Measurements from ENCODE around the gene GLS2.
A peak's percentile ranks its signal among the peaks of the same experiment; 100 is the strongest.
"Not testable (repeated sequence)": the region's sequence is repeated elsewhere in the genome, so short reads cannot be mapped to it uniquely, and the experiment has no call there.

Gene GLS2

DNA sequence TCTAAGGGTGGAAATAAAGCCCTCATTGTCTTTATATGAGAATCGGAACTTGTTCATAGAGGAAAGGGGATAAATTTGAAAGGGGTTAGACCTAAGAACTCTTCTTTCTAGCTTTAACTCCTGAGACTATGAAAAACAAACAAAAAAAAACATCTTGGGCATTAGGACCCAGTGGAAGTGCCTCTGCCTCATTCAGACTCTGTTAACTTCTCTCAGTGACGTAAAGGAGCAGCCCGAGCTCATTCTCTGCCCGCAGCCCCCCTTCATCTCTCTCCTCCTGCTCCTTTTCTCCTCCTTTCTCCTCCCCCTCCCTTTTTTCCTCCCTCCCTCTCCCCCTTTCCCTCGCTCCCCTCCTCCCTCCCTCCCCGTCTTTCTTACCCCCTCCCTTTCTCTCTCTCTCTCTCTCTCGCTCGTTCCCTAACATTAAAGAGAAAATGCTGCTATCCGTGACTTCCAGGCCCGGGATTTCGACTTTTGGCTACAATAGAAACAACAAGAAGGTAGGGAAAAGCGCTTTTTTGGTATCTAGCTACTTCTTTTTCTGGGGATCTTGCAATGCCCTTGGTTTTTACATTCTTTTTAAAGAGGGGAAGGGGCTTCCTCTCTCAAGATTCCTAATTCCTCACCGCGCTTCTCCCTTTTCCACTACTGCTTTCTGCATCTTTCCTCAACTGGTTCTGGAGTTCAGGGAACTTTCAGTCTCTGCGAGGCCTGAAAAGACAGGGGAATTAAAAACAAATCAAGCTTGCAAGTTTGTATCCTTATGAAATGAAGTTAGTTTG lies 33.8 kb upstream of the GLS2 start, which contains the start of gene RBMS2:
Gene RBMS2 (plus strand): TSS at position 231 of the 782 bp plus-strand sequence. CDS start 204 bp downstream, at position 435.
- TF ChIP-seq, protein P1, sequence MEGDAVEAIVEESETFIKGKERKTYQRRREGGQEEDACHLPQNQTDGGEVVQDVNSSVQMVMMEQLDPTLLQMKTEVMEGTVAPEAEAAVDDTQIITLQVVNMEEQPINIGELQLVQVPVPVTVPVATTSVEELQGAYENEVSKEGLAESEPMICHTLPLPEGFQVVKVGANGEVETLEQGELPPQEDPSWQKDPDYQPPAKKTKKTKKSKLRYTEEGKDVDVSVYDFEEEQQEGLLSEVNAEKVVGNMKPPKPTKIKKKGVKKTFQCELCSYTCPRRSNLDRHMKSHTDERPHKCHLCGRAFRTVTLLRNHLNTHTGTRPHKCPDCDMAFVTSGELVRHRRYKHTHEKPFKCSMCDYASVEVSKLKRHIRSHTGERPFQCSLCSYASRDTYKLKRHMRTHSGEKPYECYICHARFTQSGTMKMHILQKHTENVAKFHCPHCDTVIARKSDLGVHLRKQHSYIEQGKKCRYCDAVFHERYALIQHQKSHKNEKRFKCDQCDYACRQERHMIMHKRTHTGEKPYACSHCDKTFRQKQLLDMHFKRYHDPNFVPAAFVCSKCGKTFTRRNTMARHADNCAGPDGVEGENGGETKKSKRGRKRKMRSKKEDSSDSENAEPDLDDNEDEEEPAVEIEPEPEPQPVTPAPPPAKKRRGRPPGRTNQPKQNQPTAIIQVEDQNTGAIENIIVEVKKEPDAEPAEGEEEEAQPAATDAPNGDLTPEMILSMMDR (IDR thresholded peaks at IDR 0.05; ENCODE audit: borderline replicate concordance, insufficient read depth, low read depth, low read length): no peak
- peak within 1 kb of the TSS; percentile 48 for H3K4me3 ChIP-seq (ENCODE audit: low read depth, low read length)

DNA sequence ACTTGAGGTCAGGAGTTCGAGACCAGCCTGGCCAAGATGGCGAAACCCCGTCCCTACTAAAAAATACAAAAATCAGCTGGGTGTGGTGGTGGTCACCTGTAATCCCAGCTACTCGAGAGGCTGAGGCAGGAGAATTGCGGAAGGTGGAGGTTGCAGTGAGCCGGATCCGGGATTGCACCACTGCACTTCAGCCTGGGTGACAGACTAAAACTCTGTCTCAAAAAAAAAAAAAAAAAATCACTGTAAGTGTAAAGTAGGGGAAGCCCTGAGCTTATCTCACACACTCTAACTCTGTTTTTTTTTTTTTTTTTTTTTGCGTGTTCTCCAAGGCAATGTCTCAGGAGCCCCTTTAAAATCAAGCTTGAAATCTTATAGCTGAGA lies 33.2 kb upstream of the GLS2 start:
- TF ChIP-seq, protein P1 (IDR thresholded peaks at IDR 0.05; ENCODE audit: borderline replicate concordance, insufficient read depth, low read depth, low read length): no peak
- H3K4me3 ChIP-seq (ENCODE audit: low read depth, low read length): peak overlapping the region; percentile 48

DNA sequence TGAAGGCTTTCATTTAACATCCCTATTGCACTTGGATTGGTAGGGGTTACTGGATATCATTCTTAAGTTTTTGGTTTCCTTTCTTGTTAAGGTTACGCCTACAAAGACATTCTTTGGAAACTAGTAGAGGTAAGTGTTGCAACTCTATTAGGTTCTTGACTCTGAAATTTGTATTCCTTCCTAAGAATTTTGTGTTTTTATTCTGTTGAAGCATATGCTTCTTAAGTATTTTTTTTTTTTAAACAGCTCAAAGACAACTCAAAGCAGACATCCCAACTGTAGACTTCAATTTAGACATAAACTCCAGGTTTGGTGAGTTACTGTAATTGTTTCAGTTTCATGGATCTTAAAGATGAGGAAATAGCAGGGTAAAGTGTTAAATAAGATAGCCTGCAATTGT lies 32.5 kb upstream of the GLS2 start:
- TF ChIP-seq, protein P1 (IDR thresholded peaks at IDR 0.05; ENCODE audit: borderline replicate concordance, insufficient read depth, low read depth, low read length): no peak
- no peak overlapping the region for H3K4me3 ChIP-seq (ENCODE audit: low read depth, low read length)

DNA sequence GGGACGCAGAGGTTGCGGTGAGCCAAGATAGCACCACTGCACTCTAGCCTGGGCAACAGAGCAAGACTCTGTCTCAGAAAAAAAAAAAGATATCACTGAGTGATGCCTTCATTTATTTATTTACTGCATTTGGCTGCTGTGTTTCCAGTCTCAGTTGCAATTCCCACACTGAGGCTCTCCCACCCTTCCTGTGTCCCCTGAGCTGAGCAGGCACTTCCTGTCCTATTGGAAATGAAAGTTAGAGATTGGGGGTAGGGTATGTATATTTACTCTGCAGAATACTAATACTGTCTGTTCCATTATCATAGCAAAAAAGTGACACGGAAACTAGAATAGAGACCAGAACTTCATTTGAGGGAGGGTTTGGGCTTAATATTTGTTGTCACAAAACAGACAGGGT lies 32.1 kb upstream of the GLS2 start:
- TF ChIP-seq, protein P1 (IDR thresholded peaks at IDR 0.05; ENCODE audit: borderline replicate concordance, insufficient read depth, low read depth, low read length): no peak
- H3K4me3 ChIP-seq (ENCODE audit: low read depth, low read length): no peak overlapping the region

DNA sequence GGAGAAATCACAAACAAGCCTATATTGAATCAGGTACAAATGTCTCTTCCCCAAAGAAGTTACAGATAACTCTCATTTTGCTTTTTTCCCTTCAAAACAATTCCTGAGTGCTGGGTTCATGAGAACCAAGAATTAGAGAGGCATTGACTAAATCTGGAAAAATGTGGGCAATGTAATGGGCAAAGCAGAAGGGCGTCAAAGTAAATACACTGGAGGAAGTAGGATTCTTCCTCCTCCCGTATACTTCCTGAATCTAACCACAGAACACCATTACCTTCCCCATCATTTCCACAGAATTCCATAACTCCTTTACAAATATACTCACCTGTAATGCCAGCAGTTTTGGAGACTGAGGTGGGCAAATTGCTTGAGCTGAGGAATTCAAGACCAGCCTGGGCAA lies 30.6 kb upstream of the GLS2 start:
- no peak overlapping the region for H3K4me3 ChIP-seq (ENCODE audit: low read depth, low read length)
- TF ChIP-seq, protein P1 (IDR thresholded peaks at IDR 0.05; ENCODE audit: borderline replicate concordance, insufficient read depth, low read depth, low read length): no peak

DNA sequence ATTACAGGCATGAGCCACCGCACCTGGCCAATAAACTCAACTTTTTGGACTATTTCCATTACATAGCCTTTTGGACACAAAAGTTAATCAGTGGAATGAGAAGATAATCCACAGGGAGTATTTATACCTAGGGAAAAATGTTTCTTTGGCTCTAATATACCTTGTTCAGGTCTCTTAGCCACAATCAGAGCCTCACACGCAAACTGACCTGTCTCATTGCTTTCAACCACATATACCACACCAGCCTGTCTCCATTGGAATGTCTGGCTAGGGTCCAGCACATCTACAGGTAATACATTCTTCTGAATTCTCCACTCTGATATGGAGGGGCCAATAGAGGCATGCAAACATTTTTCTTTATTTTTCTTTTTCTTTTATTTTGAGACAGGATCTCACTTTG lies 29.9 kb upstream of the GLS2 start:
- TF ChIP-seq, protein P1 (IDR thresholded peaks at IDR 0.05; ENCODE audit: borderline replicate concordance, insufficient read depth, low read depth, low read length): no peak
- no peak overlapping the region for H3K4me3 ChIP-seq (ENCODE audit: low read depth, low read length)

DNA sequence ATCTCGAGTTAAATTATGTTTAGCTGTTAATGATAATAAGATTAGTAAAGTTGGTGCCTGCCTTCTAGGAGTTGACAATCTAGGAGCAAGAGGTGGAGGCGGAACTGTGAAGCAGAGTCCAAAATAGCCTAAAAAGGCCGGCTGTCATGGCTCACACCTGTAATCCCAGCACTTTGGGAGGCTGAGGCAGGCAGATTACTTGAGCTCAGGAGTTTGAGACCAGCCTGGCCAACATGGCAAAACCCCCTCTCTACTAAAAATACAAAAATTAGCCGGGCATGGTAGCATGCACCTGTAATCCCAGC lies 26.0 kb upstream of the GLS2 start:
- H3K4me3 ChIP-seq (ENCODE audit: low read depth, low read length): not testable (repeated sequence)

Data from GM12875 (cell line).